Small intestine (tissue), 16 donors: ENCODE data around the gene ITM2C. TPM values are rescaled to one million over a fixed set of nuclear protein-coding genes. Genes with fewer than 3 reads are reported as not detected.

Experiments
- DNase-seq, 2 donors: peaks; one replicate each; pipeline versions ENCODE4 v3.0.0 to v3.0.0-alpha.2; 2013
- FAIRE-seq: peaks from 2 replicates; lab custom pipeline; 2012; peaks lifted over from hg19 to GRCh38; lab: Jason Lieb, UNC
- H3K27ac ChIP-seq, 3 donors: one replicate each; pipeline ENCODE4 v1.5.1; 2013; ENCODE audit warnings: low read length in 2 of 3, mild to moderate bottlenecking in 2 of 3, control low read depth in 1 of 3, inconsistent platforms in 1 of 3, low read depth in 1 of 3, moderate library complexity in 1 of 3
- H3K27me3 ChIP-seq, 3 donors: one replicate each; pipeline ENCODE4 v1.6.1; 2013; ENCODE audit warnings: low read length in 3 of 3, inconsistent platforms in 1 of 3; ENCODE audit not compliant: control insufficient read depth in 3 of 3, insufficient read depth in 3 of 3
- H3K36me3 ChIP-seq, 3 donors: one replicate each; pipeline ENCODE4 v1.6.1; 2013; ENCODE audit warnings: low read length in 3 of 3, inconsistent platforms in 1 of 3, low read depth in 1 of 3, mild to moderate bottlenecking in 1 of 3, moderate library complexity in 1 of 3; ENCODE audit not compliant: control insufficient read depth in 3 of 3, insufficient read depth in 2 of 3
- H3K4me1 ChIP-seq, 3 donors: one replicate each; pipeline ENCODE4 v1.6.1; 2013; ENCODE audit warnings: low read length in 2 of 3, inconsistent platforms in 1 of 3, low read depth in 1 of 3, mild to moderate bottlenecking in 1 of 3, moderate library complexity in 1 of 3; ENCODE audit not compliant: control insufficient read depth in 3 of 3, insufficient read depth in 2 of 3
- H3K4me3 ChIP-seq, 3 donors: one replicate each; pipeline ENCODE4 v1.5.1; 2013; ENCODE audit warnings: low read length in 3 of 3, control low read depth in 1 of 3, inconsistent platforms in 1 of 3, low read depth in 1 of 3, mild to moderate bottlenecking in 1 of 3, moderate library complexity in 1 of 3
- H3K9me3 ChIP-seq, 2 donors: one replicate each; pipeline ENCODE4 v1.6.1; 2013; ENCODE audit warnings: low read depth in 1 of 2, low read length in 1 of 2; ENCODE audit not compliant: control insufficient read depth in 2 of 2, insufficient read depth in 1 of 2
- WGBS, 3 donors: extraction: QIAGEN DNeasy Blood & Tissue Kit; methylation state at CpG; one replicate each; pipeline ENCODE4 v1.1.7; 2013; 5-methylcytosine and 5-hydroxymethylcytosine counted together
- long read RNA-seq, 10 donors: transcript quantifications; one replicate each; lab custom pipeline, GENCODE V29; 2026
- polyA plus RNA-seq, 4 donors: library from polyadenylated mRNA; stranded (reverse) in 3 of 4; unstranded in 1 of 4; fragments of 200-250 nt in 3 of 4; fragments of 120-200 nt in 1 of 4; gene quantifications; one replicate each; pipeline versions ENCODE4 v1.2.1 to v1.2.3, GENCODE V29; 2013
- donor health status: healthy with polysubstance abuse.
- donor health status: control.
- donor health status: control.
- donor health status: Bipolar disorder and iron deficiency.
- donor health status: healthy.

Gene ITM2C, protein sequence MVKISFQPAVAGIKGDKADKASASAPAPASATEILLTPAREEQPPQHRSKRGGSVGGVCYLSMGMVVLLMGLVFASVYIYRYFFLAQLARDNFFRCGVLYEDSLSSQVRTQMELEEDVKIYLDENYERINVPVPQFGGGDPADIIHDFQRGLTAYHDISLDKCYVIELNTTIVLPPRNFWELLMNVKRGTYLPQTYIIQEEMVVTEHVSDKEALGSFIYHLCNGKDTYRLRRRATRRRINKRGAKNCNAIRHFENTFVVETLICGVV
- 100 to 1,000 TPM in 3 of 4 donors, 10 to 100 TPM in 1; 38.9 to 455 (median 168) TPM for polyA plus RNA-seq
- long read RNA-seq, donor 1: 0 reads
- long read RNA-seq, donor 2, transcript ITM2C-202 (6 exons, 2,078 nt): major isoform, 35 of 47 reads
- long read RNA-seq, donor 2, transcript ITM2C-210 (1 exons, 501 nt): minor isoform, 12 of 47 reads
- long read RNA-seq, donor 2, partial matches to known transcripts: 0 of 47 reads
- long read RNA-seq, donor 2, other reads (novel, unspliced or antisense): 0 of 47 reads
- long read RNA-seq, donor 3, transcript ITM2C-202 (6 exons, 2,078 nt): major isoform, 58 of 130 reads
- long read RNA-seq, donor 3, transcript ITM2C-210 (1 exons, 501 nt): minor isoform, 53 of 130 reads
- long read RNA-seq, donor 3, partial matches to known transcripts: 17 of 130 reads
- long read RNA-seq, donor 3, other reads (novel, unspliced or antisense): 0 of 130 reads
- long read RNA-seq, donor 4, transcript ITM2C-202 (6 exons, 2,078 nt): major isoform, 13 of 19 reads
- long read RNA-seq, donor 4, transcript ITM2C-210 (1 exons, 501 nt): minor isoform, 5 of 19 reads
- long read RNA-seq, donor 4, partial matches to known transcripts: 0 of 19 reads
- long read RNA-seq, donor 4, other reads (novel, unspliced or antisense): 0 of 19 reads
- long read RNA-seq, donor 5, transcript ITM2C-210 (1 exons, 501 nt): major isoform, 25 of 45 reads
- long read RNA-seq, donor 5, transcript ITM2C-202 (6 exons, 2,078 nt): minor isoform, 14 of 45 reads
- long read RNA-seq, donor 5, partial matches to known transcripts: 5 of 45 reads
- long read RNA-seq, donor 5, other reads (novel, unspliced or antisense): 0 of 45 reads
- long read RNA-seq, donor 6, transcript ITM2C-210 (1 exons, 501 nt): minor isoform, 38 of 105 reads
- long read RNA-seq, donor 6, transcript ITM2C-202 (6 exons, 2,078 nt): major isoform, 60 of 105 reads
- long read RNA-seq, donor 6, partial matches to known transcripts: 0 of 105 reads
- long read RNA-seq, donor 6, other reads (novel, unspliced or antisense): 6 of 105 reads
- long read RNA-seq, donor 7: 0 reads
- long read RNA-seq, donor 8, transcript ITM2C-202 (6 exons, 2,078 nt): major isoform, 16 of 19 reads
- long read RNA-seq, donor 8, partial matches to known transcripts: 0 of 19 reads
- long read RNA-seq, donor 8, other reads (novel, unspliced or antisense): 0 of 19 reads
- long read RNA-seq, donor 9, transcript ITM2C-210 (1 exons, 501 nt): minor isoform, 16 of 37 reads
- long read RNA-seq, donor 9, transcript ITM2C-202 (6 exons, 2,078 nt): major isoform, 21 of 37 reads
- long read RNA-seq, donor 9, partial matches to known transcripts: 0 of 37 reads
- long read RNA-seq, donor 9, other reads (novel, unspliced or antisense): 0 of 37 reads
- long read RNA-seq, donor 10, transcript ITM2C-210 (1 exons, 501 nt): minor isoform, 84 of 415 reads
- long read RNA-seq, donor 10, transcript ITM2C-202 (6 exons, 2,078 nt): major isoform, 272 of 415 reads
- long read RNA-seq, donor 10, partial matches to known transcripts: 23 of 415 reads
- long read RNA-seq, donor 10, other reads (novel, unspliced or antisense): 33 of 415 reads

GRCh38 chr2:230864605-230865306 is at the start of gene ITM2C:
TSS of gene ITM2C (plus strand) at chr2:230864942. CDS start at chr2:230865026, 84 bp downstream.
- Histone ChIP-seq H3K27ac (peak within 1 kb of the TSS; percentile 34 to 80 (median 62)), H3K4me1 (peaks cover 2 to 42% (median 5%) of the 10 kb centered on the region in 3 donors), H3K9me3 (no peaks in the 10 kb centered on the region), H3K4me3 (peak within 1 kb of the TSS; percentile 82 to 93 (median 88)), H3K36me3 (peaks cover 0 to 32% (median 0%) of the 10 kb centered on the region in 3 donors), H3K27me3 (peaks cover 0 to 2% (median 0%) of the 10 kb centered on the region in 3 donors)
- FAIRE-seq: no peak
- peak; percentile 82 to 91 for DNase-seq
- WGBS, 3 donors: 1% methylated on average over 50 to 76 of the region's 76 CpGs

DNA sequence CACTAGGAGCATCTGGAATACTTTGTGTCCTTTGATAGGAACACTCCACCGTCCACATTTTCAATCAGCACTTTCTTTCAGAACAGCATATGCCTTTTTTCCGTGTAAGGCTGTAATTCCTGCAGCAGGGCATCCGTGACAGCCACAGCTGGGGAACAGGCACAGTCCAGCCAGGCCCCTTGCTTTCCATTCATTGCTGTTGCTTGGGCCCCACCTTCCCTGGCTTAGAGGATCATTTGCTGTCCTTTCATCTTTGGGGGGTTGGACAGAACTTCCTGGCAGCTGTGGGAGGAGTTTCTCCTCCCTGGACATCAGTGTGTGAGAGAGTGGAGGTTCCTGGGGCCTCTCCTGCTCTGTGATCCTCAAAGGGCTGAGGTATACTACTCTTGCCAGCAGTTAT is 49.7 kb upstream of the ITM2C start:
- no peak for FAIRE-seq
- no peaks in the 10 kb centered on the region for H3K27me3 ChIP-seq
- 86 to 92% (median 90%) methylated on average over 3 of the region's 3 CpGs for WGBS, 3 donors
- H3K4me1 ChIP-seq: no peaks in the 10 kb centered on the region
- H3K36me3 ChIP-seq: peaks cover 9 to 46% (median 17%) of the 10 kb centered on the region in 3 donors
- no peak overlapping the region for H3K4me3 ChIP-seq
- no peak overlapping the region for H3K27ac ChIP-seq
- DNase-seq: no peak
- no peaks in the 10 kb centered on the region for H3K9me3 ChIP-seq

- WGBS, 3 donors: 69 to 83% (median 70%) methylated on average over 7 of the region's 7 CpGs
Observed at GRCh38 chr2:230816735-230817134, 48.0 kb upstream of the ITM2C start.

DNA sequence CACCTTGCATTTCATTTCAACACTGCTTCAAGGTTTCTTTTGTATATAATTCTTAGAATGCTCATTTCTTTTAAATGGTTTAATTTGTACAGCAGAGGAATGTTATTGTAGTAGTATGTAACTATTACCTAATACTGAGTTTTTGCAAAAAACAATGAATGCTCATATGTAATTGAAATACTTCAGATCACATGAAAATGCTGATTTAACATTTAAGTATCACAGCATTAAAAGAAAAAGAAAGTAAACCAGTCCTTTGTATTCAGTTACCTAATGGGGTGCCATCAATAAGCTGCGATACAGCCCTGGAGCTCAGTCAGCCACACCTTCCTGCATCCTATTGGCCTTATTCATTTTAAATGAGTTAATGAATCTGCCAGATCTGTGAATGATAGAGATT is 45.3 kb upstream of the ITM2C start:
- Histone ChIP-seq H3K36me3 (peaks cover 5 to 43% (median 9%) of the 10 kb centered on the region in 3 donors), H3K9me3 (no peaks in the 10 kb centered on the region), H3K27ac (no peak overlapping the region), H3K4me1 (no peaks in the 10 kb centered on the region), H3K4me3 (no peak overlapping the region), H3K27me3 (no peaks in the 10 kb centered on the region)
- FAIRE-seq (no peak), DNase-seq (no peak)
- 97 to 100% (median 99%) methylated on average over 1 of the region's 1 CpG for WGBS, 3 donors

More at GRCh38 chr2:230816735-230817134, 48.0 kb upstream of the ITM2C start:
- Histone ChIP-seq H3K4me1 (no peaks in the 10 kb centered on the region), H3K27ac (no peak overlapping the region), H3K9me3 (no peaks in the 10 kb centered on the region), H3K36me3 (peaks cover 7 to 47% (median 9%) of the 10 kb centered on the region in 3 donors), H3K4me3 (no peak overlapping the region), H3K27me3 (no peaks in the 10 kb centered on the region)
- DNase-seq: no peak
- no peak for FAIRE-seq

DNA sequence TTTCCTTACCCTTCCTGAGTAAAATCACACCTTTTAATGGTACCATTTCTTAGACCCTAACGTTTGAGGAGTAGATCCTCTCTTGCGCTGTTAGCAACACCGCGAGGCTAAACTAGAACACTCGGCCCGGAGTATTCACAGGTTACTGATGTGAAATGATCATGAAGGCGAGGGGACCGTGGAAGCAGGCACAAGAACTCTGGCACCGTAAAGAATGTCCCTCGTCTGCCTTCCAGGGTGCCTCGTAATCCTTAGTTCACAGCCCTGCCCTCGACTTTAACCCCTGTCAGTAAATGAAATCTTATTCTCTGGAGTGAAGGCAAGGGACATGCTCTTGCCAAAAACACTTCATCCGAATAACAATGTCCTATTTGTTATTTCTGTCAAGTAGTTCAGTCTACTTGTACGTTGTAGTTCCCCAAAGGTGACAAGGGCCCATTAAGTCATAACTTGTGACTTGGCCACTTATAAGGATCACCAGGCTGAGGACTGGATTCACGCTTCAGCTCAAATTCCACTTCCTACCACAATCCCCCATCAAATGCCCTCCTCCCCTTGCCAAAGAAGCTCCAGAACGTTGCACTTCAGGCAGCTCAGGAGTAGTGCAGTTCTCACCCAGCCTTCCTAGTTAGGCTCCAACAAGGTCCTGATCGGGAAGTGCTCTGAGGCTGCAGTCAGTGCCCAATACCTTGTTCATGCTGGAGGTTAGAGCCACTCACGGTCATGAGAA is 43.3 kb upstream of the ITM2C start:
- H3K4me1 ChIP-seq: no peaks in the 10 kb centered on the region
- H3K36me3 ChIP-seq: peaks cover 5 to 30% (median 5%) of the 10 kb centered on the region in 3 donors
- H3K27ac ChIP-seq: no peak overlapping the region
- no peak overlapping the region for H3K4me3 ChIP-seq
- no peak for FAIRE-seq
- no peak for DNase-seq
- H3K27me3 ChIP-seq: peaks cover 0 to 4% (median 0%) of the 10 kb centered on the region in 3 donors
- H3K9me3 ChIP-seq: no peaks in the 10 kb centered on the region
- WGBS, 3 donors: 74 to 77% (median 76%) methylated on average over 18 of the region's 18 CpGs

DNA sequence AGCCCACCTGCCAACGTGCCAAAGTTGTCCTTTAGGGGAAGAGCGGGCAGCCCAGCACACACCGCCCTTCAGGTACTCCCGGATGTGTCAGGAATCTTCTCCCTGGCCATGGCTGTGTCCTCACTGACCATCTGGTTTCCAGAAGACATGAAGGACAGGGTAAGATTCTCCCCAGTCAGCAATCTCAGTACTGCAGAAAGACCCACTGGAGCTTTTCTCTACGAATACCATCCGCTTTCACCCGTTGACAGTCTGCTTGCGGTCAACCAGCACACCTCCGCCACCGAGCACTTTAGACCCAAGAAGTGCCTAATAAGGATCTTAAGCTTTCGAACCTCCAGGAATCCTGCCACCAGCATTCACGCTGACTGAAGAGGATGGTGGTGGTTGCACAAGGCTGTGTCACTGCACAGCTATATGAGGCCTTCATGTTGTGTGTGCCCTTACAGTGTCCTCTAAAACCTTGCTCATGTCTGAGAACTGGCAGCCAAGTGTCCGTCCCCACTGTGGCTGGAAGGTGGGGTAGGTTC is 42.7 kb upstream of the ITM2C start:
- WGBS, 3 donors: 91 to 95% (median 92%) methylated on average over 13 of the region's 13 CpGs
- DNase-seq (no peak), FAIRE-seq (no peak)
- Histone ChIP-seq H3K9me3 (no peaks in the 10 kb centered on the region), H3K27me3 (peaks cover 0 to 8% (median 0%) of the 10 kb centered on the region in 3 donors), H3K4me1 (no peaks in the 10 kb centered on the region), H3K4me3 (no peak overlapping the region), H3K27ac (no peak overlapping the region), H3K36me3 (peaks cover 5 to 26% (median 5%) of the 10 kb centered on the region in 3 donors)
